HepG2 (cell line): Measurements from ENCODE around the gene CEP162. TPM values are rescaled to one million over a fixed set of nuclear protein-coding genes. Genes with fewer than 3 reads are reported as not detected.

Experiments used
- BHLHE40 ChIP-seq: IDR thresholded peaks from 2 replicates; pipeline ENCODE4 v1.6.1; 2011; ENCODE audit warnings: low read length, improper control_type of control experiment
- ELF1 ChIP-seq: sonication (generic); formaldehyde crosslinking; IDR thresholded peaks from 2 replicates; pipeline ENCODE4 v1.4.0; 2020; ENCODE audit warnings: missing genetic modification reagents
- HNF4G ChIP-seq, 2 experiments: sonication (generic) in 1 of 2; formaldehyde crosslinking in 1 of 2; IDR thresholded peaks; 2 replicates each; pipeline versions ENCODE4 v1.4.0 to v1.6.1; 2011 to 2020; ENCODE audit warnings: borderline replicate concordance in 2 of 2, low read depth in 2 of 2, mild to moderate bottlenecking in 2 of 2, low read length in 1 of 2, missing genetic modification reagents in 1 of 2, moderate library complexity in 1 of 2
- IRF2 ChIP-seq: IDR thresholded peaks from 2 replicates; pipeline ENCODE4 v1.6.1; 2018; ENCODE audit warnings: missing genetic modification reagents, missing compliant biosample characterization
- PAWR ChIP-seq: sonication (generic); formaldehyde crosslinking; IDR thresholded peaks from 2 replicates; pipeline ENCODE4 v1.4.0; 2020; ENCODE audit warnings: missing genetic modification reagents, mild to moderate bottlenecking, borderline replicate concordance
- PAX8 ChIP-seq: sonication (generic); formaldehyde crosslinking; IDR thresholded peaks from 2 replicates; pipeline ENCODE4 v1.8.0; 2022; ENCODE audit warnings: mild to moderate bottlenecking, missing genetic modification reagents, borderline replicate concordance
- PRPF4 ChIP-seq: fragments of 200-400 bp; formaldehyde crosslinking; IDR thresholded peaks from 2 replicates; pipeline ENCODE4 v1.6.1; 2016; ENCODE audit warnings: low read length, low read depth; ENCODE audit not compliant: poor library complexity, severe bottlenecking
- RBM39 ChIP-seq: fragments of 200-400 bp; formaldehyde crosslinking; IDR thresholded peaks from one replicate; pipeline ENCODE4 v1.6.1; 2018; ENCODE audit warnings: antibody characterized with exemption, mild to moderate bottlenecking, low read depth, low read length; ENCODE audit not compliant: poor library complexity, severe bottlenecking
- REXO4 ChIP-seq: sonication (generic); formaldehyde crosslinking; IDR thresholded peaks from 2 replicates; pipeline ENCODE4 v1.8.0; 2022; ENCODE audit warnings: missing genetic modification reagents, mild to moderate bottlenecking, borderline replicate concordance
- SAFB2 ChIP-seq: sonication (generic); formaldehyde crosslinking; IDR thresholded peaks from 2 replicates; pipeline ENCODE4 v1.5.1; 2020; ENCODE audit warnings: missing genetic modification reagents, low read depth, mild to moderate bottlenecking, borderline replicate concordance
- SETDB1 ChIP-seq: sonication (generic); formaldehyde crosslinking; IDR thresholded peaks from 2 replicates; pipeline ENCODE4 v1.5.1; 2020; ENCODE audit warnings: missing genetic modification reagents, mild to moderate bottlenecking, borderline replicate concordance
- TMF1 ChIP-seq: sonication (generic); formaldehyde crosslinking; IDR thresholded peaks from 2 replicates; pipeline ENCODE4 v1.8.1; 2022; ENCODE audit warnings: low read depth, missing genetic modification reagents
- ZNF253 ChIP-seq: sonication (generic); formaldehyde crosslinking; IDR thresholded peaks from 2 replicates; pipeline ENCODE4 v1.8.0; 2022; ENCODE audit warnings: mild to moderate bottlenecking, missing genetic modification reagents, borderline replicate concordance
- ZNF460 ChIP-seq: sonication (generic); formaldehyde crosslinking; IDR thresholded peaks from 2 replicates; pipeline ENCODE4 v1.5.1; 2020; ENCODE audit warnings: missing genetic modification reagents, mild to moderate bottlenecking, borderline replicate concordance
- ZNF552 ChIP-seq: sonication (generic); formaldehyde crosslinking; IDR thresholded peaks from 2 replicates; pipeline ENCODE4 v1.9.0; 2022; ENCODE audit warnings: missing genetic modification reagents, mild to moderate bottlenecking, borderline replicate concordance
- ZNF674 ChIP-seq: sonication (generic); formaldehyde crosslinking; IDR thresholded peaks from 2 replicates; pipeline ENCODE4 v1.5.0; 2020; ENCODE audit warnings: low read depth, mild to moderate bottlenecking, missing genetic modification reagents
- polyA plus RNA-seq, 8 experiments: library from polyadenylated mRNA; depleted of rRNA in 3 of 8; stranded (reverse) in 7 of 8; unstranded in 1 of 8; fragments of >200 nt; fragmentation: Illumina TruSeq in 4 of 8; extraction: Trizol in 4 of 8; gene quantifications; 2 replicates each; pipeline versions ENCODE4 v1.2.1 to v1.2.3, GENCODE V29; 2011 to 2016; ENCODE audit warnings: low read depth in 4 of 8, missing spikeins in 1 of 8, mixed read lengths in 1 of 8; ENCODE audit not compliant: insufficient read depth in 1 of 8
- total RNA-seq, 5 experiments: library from RNA; depleted of rRNA; stranded (reverse); fragments of >200 nt; fragmentation: Illumina TruSeq; extraction: Trizol; gene quantifications; 2 replicates each; pipeline ENCODE4 v1.2.3, GENCODE V29; 2016; ENCODE audit warnings: low read depth in 1 of 5
- TF ChIP-seq, protein P1 (sequence below): sonication (generic); formaldehyde crosslinking; conservative IDR thresholded peaks from 2 replicates; pipeline ENCODE4 v1.4.0; 2020; ENCODE audit warnings: mild to moderate bottlenecking, missing genetic modification reagents, moderate library complexity
- TF ChIP-seq, protein P2 (sequence below): sonication (generic); formaldehyde crosslinking; IDR thresholded peaks from 2 replicates; pipeline ENCODE4 v1.5.0; 2020; ENCODE audit warnings: mild to moderate bottlenecking, missing genetic modification reagents, borderline replicate concordance
- TF ChIP-seq, protein P3 (sequence below): sonication (generic); formaldehyde crosslinking; IDR thresholded peaks from 2 replicates; pipeline ENCODE4 v1.4.0; 2020; ENCODE audit warnings: missing genetic modification reagents, mild to moderate bottlenecking, borderline replicate concordance

Gene CEP162
- total and polyA plus RNA-seq, 2 of the 13 experiments (the other 11 are each of a cell fraction or from before 2014, with no cell fraction given): 0.50 to 7.9 TPM

DNA sequence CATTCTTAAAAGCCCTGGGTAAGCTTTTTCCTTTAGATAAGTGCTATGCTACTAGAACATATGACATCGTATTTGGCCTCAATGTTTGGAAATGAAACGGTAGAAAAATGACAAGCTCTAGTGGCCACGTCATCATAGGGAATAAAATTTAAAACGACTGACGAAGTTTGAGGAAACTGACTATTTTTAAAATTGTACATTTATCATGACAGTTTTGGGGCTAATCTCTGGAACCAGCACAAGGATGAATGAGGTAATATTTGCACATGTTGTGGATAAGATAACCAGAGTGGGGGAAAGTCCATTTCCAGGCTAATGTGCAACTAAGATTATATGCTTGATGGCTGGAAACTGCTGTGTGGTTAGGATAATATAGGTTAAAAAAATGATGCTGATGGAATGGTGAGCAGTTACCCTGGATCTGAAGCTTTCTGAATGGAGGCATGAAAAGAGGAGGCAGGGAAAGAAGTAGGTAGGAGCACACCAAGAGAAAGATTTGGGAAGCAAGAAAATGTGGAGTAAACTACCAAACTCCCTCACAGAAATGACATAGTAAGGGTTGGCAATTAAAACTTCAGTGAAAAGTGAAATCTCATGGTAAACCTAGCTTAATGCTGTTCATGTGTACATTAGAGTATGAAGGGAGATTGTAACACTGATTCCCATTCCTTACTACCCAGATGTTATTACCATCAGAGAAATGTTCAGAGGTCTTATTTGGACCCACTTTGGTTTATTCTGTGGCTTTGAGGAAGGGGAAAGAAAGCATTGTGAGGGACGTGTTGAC is 42.7 kb upstream of the CEP162 start (continued):
- TF ChIP-seq HNF4G (IDR thresholded peaks at IDR 0.05; ENCODE audit: borderline replicate concordance, low read depth, low read length): peak; percentile 80
- TF ChIP-seq HNF4G (CRISPR knock-in tag; IDR thresholded peaks at IDR 0.05; ENCODE audit: borderline replicate concordance, low read depth): no peak
- TF ChIP-seq, protein P1, sequence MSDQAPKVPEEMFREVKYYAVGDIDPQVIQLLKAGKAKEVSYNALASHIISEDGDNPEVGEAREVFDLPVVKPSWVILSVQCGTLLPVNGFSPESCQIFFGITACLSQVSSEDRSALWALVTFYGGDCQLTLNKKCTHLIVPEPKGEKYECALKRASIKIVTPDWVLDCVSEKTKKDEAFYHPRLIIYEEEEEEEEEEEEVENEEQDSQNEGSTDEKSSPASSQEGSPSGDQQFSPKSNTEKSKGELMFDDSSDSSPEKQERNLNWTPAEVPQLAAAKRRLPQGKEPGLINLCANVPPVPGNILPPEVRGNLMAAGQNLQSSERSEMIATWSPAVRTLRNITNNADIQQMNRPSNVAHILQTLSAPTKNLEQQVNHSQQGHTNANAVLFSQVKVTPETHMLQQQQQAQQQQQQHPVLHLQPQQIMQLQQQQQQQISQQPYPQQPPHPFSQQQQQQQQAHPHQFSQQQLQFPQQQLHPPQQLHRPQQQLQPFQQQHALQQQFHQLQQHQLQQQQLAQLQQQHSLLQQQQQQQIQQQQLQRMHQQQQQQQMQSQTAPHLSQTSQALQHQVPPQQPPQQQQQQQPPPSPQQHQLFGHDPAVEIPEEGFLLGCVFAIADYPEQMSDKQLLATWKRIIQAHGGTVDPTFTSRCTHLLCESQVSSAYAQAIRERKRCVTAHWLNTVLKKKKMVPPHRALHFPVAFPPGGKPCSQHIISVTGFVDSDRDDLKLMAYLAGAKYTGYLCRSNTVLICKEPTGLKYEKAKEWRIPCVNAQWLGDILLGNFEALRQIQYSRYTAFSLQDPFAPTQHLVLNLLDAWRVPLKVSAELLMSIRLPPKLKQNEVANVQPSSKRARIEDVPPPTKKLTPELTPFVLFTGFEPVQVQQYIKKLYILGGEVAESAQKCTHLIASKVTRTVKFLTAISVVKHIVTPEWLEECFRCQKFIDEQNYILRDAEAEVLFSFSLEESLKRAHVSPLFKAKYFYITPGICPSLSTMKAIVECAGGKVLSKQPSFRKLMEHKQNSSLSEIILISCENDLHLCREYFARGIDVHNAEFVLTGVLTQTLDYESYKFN (CRISPR knock-in tag): peak; percentile 97
- TF ChIP-seq RBM39: no peak
- TF ChIP-seq IRF2: no peak
- TF ChIP-seq ZNF253 (CRISPR knock-in tag): no peak
- TF ChIP-seq PRPF4: no peak
- no peak for TF ChIP-seq ZNF552 (CRISPR knock-in tag)
- no peak for TF ChIP-seq REXO4
- TF ChIP-seq SAFB2 (CRISPR knock-in tag): no peak
- TF ChIP-seq, protein P2, sequence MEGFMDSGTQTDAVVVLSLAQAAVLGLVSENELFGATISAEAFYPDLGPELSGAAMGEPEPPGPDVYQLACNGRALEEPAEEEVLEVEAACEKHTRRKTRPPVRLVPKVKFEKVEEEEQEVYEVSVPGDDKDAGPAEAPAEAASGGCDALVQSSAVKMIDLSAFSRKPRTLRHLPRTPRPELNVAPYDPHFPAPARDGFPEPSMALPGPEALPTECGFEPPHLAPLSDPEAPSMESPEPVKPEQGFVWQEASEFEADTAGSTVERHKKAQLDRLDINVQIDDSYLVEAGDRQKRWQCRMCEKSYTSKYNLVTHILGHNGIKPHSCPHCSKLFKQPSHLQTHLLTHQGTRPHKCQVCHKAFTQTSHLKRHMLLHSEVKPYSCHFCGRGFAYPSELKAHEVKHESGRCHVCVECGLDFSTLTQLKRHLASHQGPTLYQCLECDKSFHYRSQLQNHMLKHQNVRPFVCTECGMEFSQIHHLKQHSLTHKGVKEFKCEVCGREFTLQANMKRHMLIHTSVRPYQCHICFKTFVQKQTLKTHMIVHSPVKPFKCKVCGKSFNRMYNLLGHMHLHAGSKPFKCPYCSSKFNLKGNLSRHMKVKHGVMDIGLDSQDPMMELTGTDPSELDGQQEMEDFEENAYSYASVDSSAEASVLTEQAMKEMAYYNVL (CRISPR knock-in tag): 0 out of 2 replicates have a peak, but pooled peaks have one; percentile 14
- TF ChIP-seq, protein P3, sequence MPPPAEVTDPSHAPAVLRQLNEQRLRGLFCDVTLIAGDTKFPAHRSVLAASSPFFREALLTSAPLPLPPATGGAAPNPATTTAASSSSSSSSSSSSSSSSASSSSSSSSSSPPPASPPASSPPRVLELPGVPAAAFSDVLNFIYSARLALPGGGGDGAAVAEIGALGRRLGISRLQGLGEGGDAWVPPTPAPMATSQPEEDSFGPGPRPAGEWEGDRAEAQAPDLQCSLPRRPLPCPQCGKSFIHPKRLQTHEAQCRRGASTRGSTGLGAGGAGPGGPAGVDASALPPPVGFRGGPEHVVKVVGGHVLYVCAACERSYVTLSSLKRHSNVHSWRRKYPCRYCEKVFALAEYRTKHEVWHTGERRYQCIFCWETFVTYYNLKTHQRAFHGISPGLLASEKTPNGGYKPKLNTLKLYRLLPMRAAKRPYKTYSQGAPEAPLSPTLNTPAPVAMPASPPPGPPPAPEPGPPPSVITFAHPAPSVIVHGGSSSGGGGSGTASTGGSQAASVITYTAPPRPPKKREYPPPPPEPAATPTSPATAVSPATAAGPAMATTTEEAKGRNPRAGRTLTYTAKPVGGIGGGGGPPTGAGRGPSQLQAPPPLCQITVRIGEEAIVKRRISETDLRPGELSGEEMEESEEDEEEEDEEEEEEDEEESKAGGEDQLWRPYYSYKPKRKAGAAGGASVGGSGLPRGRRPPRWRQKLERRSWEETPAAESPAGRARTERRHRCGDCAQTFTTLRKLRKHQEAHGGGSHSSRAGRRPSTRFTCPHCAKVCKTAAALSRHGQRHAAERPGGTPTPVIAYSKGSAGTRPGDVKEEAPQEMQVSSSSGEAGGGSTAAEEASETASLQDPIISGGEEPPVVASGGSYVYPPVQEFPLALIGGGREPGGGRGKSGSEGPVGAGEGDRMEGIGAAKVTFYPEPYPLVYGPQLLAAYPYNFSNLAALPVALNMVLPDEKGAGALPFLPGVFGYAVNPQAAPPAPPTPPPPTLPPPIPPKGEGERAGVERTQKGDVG (CRISPR knock-in tag): no peak
- TF ChIP-seq BHLHE40: no peak
- no peak for TF ChIP-seq PAX8 (CRISPR knock-in tag)
- TF ChIP-seq PAWR (CRISPR knock-in tag): no peak
- no peak for TF ChIP-seq ZNF674 (CRISPR knock-in tag)
- TF ChIP-seq ZNF460 (CRISPR knock-in tag): no peak
- TF ChIP-seq SETDB1 (CRISPR knock-in tag): no peak
- no peak for TF ChIP-seq ELF1 (CRISPR knock-in tag)
- no peak for TF ChIP-seq TMF1
